GM23338 (cell line): ENCODE results near the gene TRIO. TPM values are rescaled to one million over a fixed set of nuclear protein-coding genes. Genes with fewer than 3 reads are reported as not detected.

Experiments
- ATAC-seq: fragments of 200-7000 bp; cut with Tn5 transposase; 3 replicates; pipeline ENCODE4 v1.9.1; 2020
- DNase-seq: peaks from one replicate; pipeline ENCODE4 v3.0.0-alpha.2; 2015; ENCODE audit warnings: low spot score
- H2AFZ ChIP-seq: fragments of 200-600 bp; sonication (generic); 2 replicates; pipeline ENCODE4 v1.8.0; 2016; ENCODE audit warnings: antibody characterized with exemption, mild to moderate bottlenecking, moderate library complexity
- H3F3A ChIP-seq: fragments of 200-600 bp; sonication (generic); replicated peaks from 2 replicates; pipeline ENCODE4 v1.8.0; 2017; ENCODE audit warnings: antibody characterized with exemption, mixed run types, low read depth
- H3K27ac ChIP-seq: fragments of 200-600 bp; sonication (generic); 2 replicates; pipeline ENCODE4 v1.6.1; 2016; ENCODE audit warnings: low read depth
- H3K27me3 ChIP-seq: fragments of 200-600 bp; sonication (generic); 2 replicates; pipeline ENCODE4 v1.8.0; 2016; ENCODE audit warnings: mild to moderate bottlenecking, mixed run types, moderate library complexity; ENCODE audit not compliant: insufficient read depth
- H3K36me3 ChIP-seq: fragments of 200-600 bp; sonication (generic); 2 replicates; pipeline ENCODE4 v1.8.0; 2016; ENCODE audit warnings: mild to moderate bottlenecking; ENCODE audit not compliant: insufficient read depth
- H3K4me1 ChIP-seq: fragments of 200-600 bp; sonication (generic); 2 replicates; pipeline ENCODE4 v1.8.0; 2016; ENCODE audit warnings: mild to moderate bottlenecking, moderate library complexity; ENCODE audit not compliant: insufficient read depth
- H3K4me2 ChIP-seq: fragments of 200-600 bp; sonication (generic); 2 replicates; pipeline ENCODE4 v1.7.1; 2017; ENCODE audit warnings: mixed run types
- H3K4me3 ChIP-seq: fragments of 200-600 bp; sonication (generic); 2 replicates; pipeline ENCODE4 v1.6.1; 2016; ENCODE audit warnings: mixed run types
- H3K79me2 ChIP-seq: fragments of 200-600 bp; sonication (generic); replicated peaks from 2 replicates; pipeline ENCODE4 v1.8.0; 2017; ENCODE audit warnings: mild to moderate bottlenecking; ENCODE audit not compliant: insufficient read depth
- H3K9me2 ChIP-seq: fragments of 200-600 bp; sonication (generic); 2 replicates; pipeline ENCODE4 v1.8.0; 2017; ENCODE audit not compliant: insufficient read depth
- H4K20me1 ChIP-seq: fragments of 200-600 bp; sonication (generic); replicated peaks from 2 replicates; pipeline ENCODE4 v1.8.0; 2017; ENCODE audit warnings: mild to moderate bottlenecking; ENCODE audit not compliant: insufficient read depth
- H3K27ac Mint-ChIP-seq: 2 replicates; pipeline ENCODE4 v1.8.0; 2020; ENCODE audit warnings: inconsistent platforms, mild to moderate bottlenecking, moderate library complexity, mixed read lengths
- H3K27me3 Mint-ChIP-seq: 3 replicates; pipeline ENCODE4 v1.8.0; 2022; ENCODE audit warnings: low read depth, mild to moderate bottlenecking, moderate library complexity, mixed read lengths, inconsistent platforms; ENCODE audit not compliant: insufficient read depth, poor library complexity
- H3K36me3 Mint-ChIP-seq: 3 replicates; pipeline ENCODE4 v1.8.0; 2021; ENCODE audit warnings: low read depth, mild to moderate bottlenecking, inconsistent platforms, moderate library complexity, mixed read lengths
- H3K4me1 Mint-ChIP-seq: 3 replicates; pipeline ENCODE4 v1.8.0; 2020; ENCODE audit warnings: mild to moderate bottlenecking, inconsistent platforms, mixed read lengths
- H3K4me3 Mint-ChIP-seq: 3 replicates; pipeline ENCODE4 v1.8.0; 2021; ENCODE audit warnings: moderate library complexity, mild to moderate bottlenecking, inconsistent platforms, mixed read lengths
- H3K9me3 Mint-ChIP-seq: 3 replicates; pipeline ENCODE4 v1.8.0; 2020; ENCODE audit warnings: moderate library complexity, mild to moderate bottlenecking, inconsistent platforms, mixed read lengths
- CREB1 ChIP-seq: fragments of 250-450 bp; sonication (Bioruptor Pico); IDR thresholded peaks from 2 replicates; pipeline ENCODE4 v1.5.0; 2020; ENCODE audit warnings: low read depth, mild to moderate bottlenecking, moderate library complexity
- CTCF ChIP-seq, 2 experiments: fragments of 200-600 bp in 1 of 2; sonication (generic) in 1 of 2; conservative IDR thresholded peaks; 2 replicates each; pipeline versions ENCODE4 v1.5.1 to v1.6.1; 2016 to 2017; ENCODE audit warnings: antibody characterized with exemption in 2 of 2, low read depth in 2 of 2, mild to moderate bottlenecking in 2 of 2, moderate library complexity in 1 of 2
- ETS1 ChIP-seq: IDR thresholded peaks from 2 replicates; pipeline ENCODE4 v1.6.1; 2016; ENCODE audit warnings: antibody characterized with exemption
- EZH2 ChIP-seq: fragments of 200-600 bp; sonication (generic); IDR thresholded peaks from one replicate; pipeline ENCODE4 v1.8.0; 2017; ENCODE audit warnings: antibody characterized with exemption, mild to moderate bottlenecking, low read depth; ENCODE audit not compliant: unreplicated experiment
- EZH2phosphoT487 ChIP-seq: fragments of 200-600 bp; sonication (generic); IDR thresholded peaks from one replicate; pipeline ENCODE4 v1.8.1; 2018; ENCODE audit warnings: antibody characterized with exemption; ENCODE audit not compliant: unreplicated experiment
- JUNB ChIP-seq: IDR thresholded peaks from one replicate; pipeline ENCODE4 v1.6.1; 2016; ENCODE audit warnings: antibody characterized with exemption; ENCODE audit not compliant: unreplicated experiment
- NANOG ChIP-seq: IDR thresholded peaks from 2 replicates; pipeline ENCODE4 v1.6.1; 2016; ENCODE audit warnings: antibody characterized with exemption, borderline replicate concordance
- POLR2AphosphoS5 ChIP-seq: IDR thresholded peaks from 2 replicates; pipeline ENCODE4 v1.6.1; 2016; ENCODE audit warnings: antibody characterized with exemption, low read depth
- REST ChIP-seq: IDR thresholded peaks from one replicate; pipeline ENCODE4 v1.6.1; 2018; ENCODE audit warnings: antibody characterized with exemption; ENCODE audit not compliant: unreplicated experiment
- STAT1 ChIP-seq: IDR thresholded peaks from one replicate; pipeline ENCODE4 v1.6.1; 2016; ENCODE audit warnings: antibody characterized with exemption; ENCODE audit not compliant: unreplicated experiment
- ZNF114 ChIP-seq: fragments of 250-450 bp; sonication (Bioruptor Pico); IDR thresholded peaks from 2 replicates; pipeline ENCODE4 v1.5.0; 2020; ENCODE audit warnings: mild to moderate bottlenecking, moderate library complexity
- ZNF331 ChIP-seq: fragments of 250-450 bp; sonication (Bioruptor Pico); IDR thresholded peaks from 2 replicates; pipeline ENCODE4 v1.5.0; 2020; ENCODE audit warnings: low read depth, mild to moderate bottlenecking, moderate library complexity
- ZNF462 ChIP-seq: fragments of 250-450 bp; sonication (Bioruptor Pico); IDR thresholded peaks from 2 replicates; pipeline ENCODE4 v1.5.0; 2020; ENCODE audit warnings: mild to moderate bottlenecking, moderate library complexity
- polyA plus RNA-seq: library from polyadenylated mRNA; unstranded; fragments of >200 nt; fragmentation: Nextera tagmentation; extraction: Ambion mirVana; gene quantifications from 2 replicates; pipeline ENCODE4 v1.2.1, GENCODE V29; 2016
- total RNA-seq: library from RNA; depleted of rRNA; stranded (reverse); fragments of >200 nt; shearing (Covaris generic); gene quantifications from 2 replicates; pipeline ENCODE4 v1.2.3, GENCODE V29; 2014

Gene TRIO
- total and polyA plus RNA-seq, 2 experiments from 2014 or later: 13.8 to 113 TPM

GRCh38 chr5:14444161-14444560 lies 301.0 kb downstream of the TRIO start:
- Histone ChIP-seq H3F3A (no peaks in the 10 kb centered on the region), H3K4me1 (peaks cover 17% of the 10 kb centered on the region), H4K20me1 (no peaks in the 10 kb centered on the region), H3K9me2 (no peaks in the 10 kb centered on the region), H2AFZ (no peak overlapping the region), H3K27me3 (no peaks in the 10 kb centered on the region), H3K36me3 (no peaks in the 10 kb centered on the region; the same call in 1 of the 2 replicates), H3K4me3 (no peak overlapping the region), H3K27ac (no peak overlapping the region), H3K79me2 (peaks cover 7% of the 10 kb centered on the region), H3K4me2 (no peak overlapping the region)
- no peak for DNase-seq
- H3K9me3 Mint-ChIP-seq: no peaks in the 10 kb centered on the region
- no peak overlapping the region for H3K27ac Mint-ChIP-seq
- H3K4me1 Mint-ChIP-seq: peaks cover 36% of the 10 kb centered on the region
- H3K36me3 Mint-ChIP-seq: no peaks in the 10 kb centered on the region
- TF ChIP-seq POLR2AphosphoS5 (no peak), NANOG (no peak), EZH2phosphoT487 (no peak), JUNB (no peak), ETS1 (no peak), STAT1 (no peak), ZNF114 (no peak), CREB1 (no peak), CTCF (conservative IDR thresholded peaks at IDR 0.05; ENCODE audit: low read depth in 2 of 2) (no peak), EZH2 (no peak), ZNF331 (CRISPR knock-in tag) (no peak), ZNF462 (CRISPR knock-in tag) (no peak), REST (no peak)
- ATAC-seq: no peak
- H3K27me3 Mint-ChIP-seq: peaks cover 2% of the 10 kb centered on the region
- no peak overlapping the region for H3K4me3 Mint-ChIP-seq
